NCI-H446 treated with DMSO at 0.1 percent for 48 hours (cell line): ENCODE measurements around the gene GRB10.
"Not testable (repeated sequence)": the region's sequence is repeated elsewhere in the genome, so short reads cannot be mapped to it uniquely, and the experiment has no call there.

Source experiments
- DNase-seq: peaks from one replicate; lab custom pipeline; 2025; lab: John Stamatoyannopoulos, UW

GRB10 gene

GRCh38 chr7:50580057-50580456 is 202.6 kb downstream of the GRB10 start:
- no peak for DNase-seq

GRCh38 chr7:50578105-50578504 is 204.6 kb downstream of the GRB10 start:
- not testable (repeated sequence) for DNase-seq

GRCh38 chr7:50577569-50577968 is 205.1 kb downstream of the GRB10 start:
- no peak for DNase-seq

- not testable (repeated sequence) for DNase-seq
Observed at GRCh38 chr7:50576388-50576787, 206.3 kb downstream of the GRB10 start.

GRCh38 chr7:50567715-50568261 is 214.9 kb downstream of the GRB10 start:
- DNase-seq = no peak

- DNase-seq = no peak
Observed at GRCh38 chr7:50565977-50566376, 216.7 kb downstream of the GRB10 start.

- DNase-seq = no peak
Observed at GRCh38 chr7:50565559-50565916, 217.2 kb downstream of the GRB10 start.

GRCh38 chr7:50564640-50565558 is 217.8 kb downstream of the GRB10 start, which contains the start of gene DDC:
DDC (minus strand) TSS chr7:50565405; CDS start chr7:50544085, 21,320 bp downstream.
- no peak for DNase-seq

- DNase-seq = no peak
Observed at GRCh38 chr7:50564171-50564570, 218.5 kb downstream of the GRB10 start.

GRCh38 chr7:50562136-50562535 is 220.6 kb downstream of the GRB10 start:
- no peak for DNase-seq

- no peak for DNase-seq
Observed at GRCh38 chr7:50560865-50561351, 221.8 kb downstream of the GRB10 start.

GRCh38 chr7:50559881-50560280 is 222.8 kb downstream of the GRB10 start:
- no peak for DNase-seq

- no peak for DNase-seq
Observed at GRCh38 chr7:50558294-50559053, 224.2 kb downstream of the GRB10 start.

- no peak for DNase-seq
Observed at GRCh38 chr7:50557099-50557498, 225.6 kb downstream of the GRB10 start.

- no peak for DNase-seq
Observed at GRCh38 chr7:50556247-50556991, 226.3 kb downstream of the GRB10 start.

- no peak for DNase-seq
Observed at GRCh38 chr7:50555594-50556140, 227.0 kb downstream of the GRB10 start.

GRCh38 chr7:50554431-50555322 is 228.0 kb downstream of the GRB10 start:
- DNase-seq = no peak

- no peak for DNase-seq
Observed at GRCh38 chr7:50553973-50554372, 228.7 kb downstream of the GRB10 start.

GRCh38 chr7:50552921-50553320 is 229.8 kb downstream of the GRB10 start:
- DNase-seq = no peak

GRCh38 chr7:50552139-50552538 is 230.6 kb downstream of the GRB10 start:
- no peak for DNase-seq
